Upper lobe of right lung (tissue), 1 donor: ENCODE data around the gene RAB17. TPM values are rescaled to one million over a fixed set of nuclear protein-coding genes. Genes with fewer than 3 reads are reported as not detected.
"Not testable (repeated sequence)": the region's sequence is repeated elsewhere in the genome, so short reads cannot be mapped to it uniquely, and the experiment has no call there.

ENCODE experiments used
- ATAC-seq: fragments of 200-7000 bp; cut with Tn5 transposase; one replicate; pipeline ENCODE4 v1.9.1; 2020; ENCODE audit warnings: mild to moderate bottlenecking, moderate library complexity
- DNase-seq: peaks from one replicate; pipeline ENCODE4 v3.0.0-alpha.2; 2020
- H3K27ac ChIP-seq: fragments of 200-600 bp; one replicate; pipeline ENCODE4 v1.8.0; 2022
- H3K27me3 ChIP-seq: fragments of 200-600 bp; one replicate; pipeline ENCODE4 v1.8.0; 2022; ENCODE audit warnings: mild to moderate bottlenecking
- H3K36me3 ChIP-seq: fragments of 200-600 bp; one replicate; pipeline ENCODE4 v1.8.0; 2022
- H3K4me1 ChIP-seq: fragments of 200-600 bp; one replicate; pipeline ENCODE4 v1.8.0; 2022
- H3K4me3 ChIP-seq: fragments of 200-600 bp; one replicate; pipeline ENCODE4 v1.8.0; 2022; ENCODE audit warnings: mild to moderate bottlenecking
- H3K9me3 ChIP-seq: fragments of 200-600 bp; one replicate; pipeline ENCODE4 v1.8.0; 2022
- intact Hi-C: fragments of 100-400 bp; cut with DNase I; formaldehyde crosslinking; loops from one replicate; pipeline ENCODE4 v1.11.0; 2022
- total RNA-seq: library from RNA; stranded (reverse); fragmentation: NEBNext Ultra II Directional; extraction: Animal tissue kit (Norgen Biotek cat#: 25700); gene quantifications from one replicate; pipeline ENCODE4 v1.2.1, GENCODE V29; 2021
- TF ChIP-seq, protein P1 (sequence below): fragments of 200-600 bp; IDR thresholded peaks from one replicate; pipeline ENCODE4 v1.8.0; 2022; ENCODE audit warnings: antibody characterized with exemption
- donor health status: DM: no; HTN: yes; CAD: no; lungs with severe emphysema.

The RAB17 gene
- total RNA-seq, 1 donor from 2014 or later, result 50.9 TPM

DNA sequence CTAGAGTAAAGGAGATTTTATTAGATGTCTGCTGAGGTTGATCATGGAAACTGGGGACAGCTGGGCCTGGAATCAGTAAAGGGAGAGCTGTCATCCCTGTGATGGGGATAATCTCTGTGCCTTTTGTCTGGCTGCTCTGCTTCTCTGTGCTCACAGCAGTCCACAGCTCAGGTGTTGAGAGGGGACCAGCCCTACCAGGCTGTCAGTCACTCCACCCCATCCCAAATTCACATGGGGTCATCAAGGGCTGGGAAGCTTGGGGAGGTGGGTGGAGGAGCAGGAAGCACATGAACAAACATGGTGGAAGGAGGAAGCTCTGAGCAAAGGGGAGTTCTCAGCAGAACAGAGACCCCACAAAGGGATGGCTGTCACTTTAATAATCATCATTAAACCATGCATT, 23.1 kb upstream of the RAB17 start:
- Histone ChIP-seq H3K36me3 (no peaks in the 10 kb centered on the region), H3K4me3 (no peak overlapping the region), H3K27ac (no peak overlapping the region), H3K27me3 (no peaks in the 10 kb centered on the region), H3K4me1 (peaks cover 35% of the 10 kb centered on the region), H3K9me3 (no peaks in the 10 kb centered on the region)
- intact Hi-C loops, result no loop called here
- DNase-seq, result no peak
- TF ChIP-seq, protein P1, sequence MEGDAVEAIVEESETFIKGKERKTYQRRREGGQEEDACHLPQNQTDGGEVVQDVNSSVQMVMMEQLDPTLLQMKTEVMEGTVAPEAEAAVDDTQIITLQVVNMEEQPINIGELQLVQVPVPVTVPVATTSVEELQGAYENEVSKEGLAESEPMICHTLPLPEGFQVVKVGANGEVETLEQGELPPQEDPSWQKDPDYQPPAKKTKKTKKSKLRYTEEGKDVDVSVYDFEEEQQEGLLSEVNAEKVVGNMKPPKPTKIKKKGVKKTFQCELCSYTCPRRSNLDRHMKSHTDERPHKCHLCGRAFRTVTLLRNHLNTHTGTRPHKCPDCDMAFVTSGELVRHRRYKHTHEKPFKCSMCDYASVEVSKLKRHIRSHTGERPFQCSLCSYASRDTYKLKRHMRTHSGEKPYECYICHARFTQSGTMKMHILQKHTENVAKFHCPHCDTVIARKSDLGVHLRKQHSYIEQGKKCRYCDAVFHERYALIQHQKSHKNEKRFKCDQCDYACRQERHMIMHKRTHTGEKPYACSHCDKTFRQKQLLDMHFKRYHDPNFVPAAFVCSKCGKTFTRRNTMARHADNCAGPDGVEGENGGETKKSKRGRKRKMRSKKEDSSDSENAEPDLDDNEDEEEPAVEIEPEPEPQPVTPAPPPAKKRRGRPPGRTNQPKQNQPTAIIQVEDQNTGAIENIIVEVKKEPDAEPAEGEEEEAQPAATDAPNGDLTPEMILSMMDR, result no peak
- ATAC-seq, result no peak

DNA sequence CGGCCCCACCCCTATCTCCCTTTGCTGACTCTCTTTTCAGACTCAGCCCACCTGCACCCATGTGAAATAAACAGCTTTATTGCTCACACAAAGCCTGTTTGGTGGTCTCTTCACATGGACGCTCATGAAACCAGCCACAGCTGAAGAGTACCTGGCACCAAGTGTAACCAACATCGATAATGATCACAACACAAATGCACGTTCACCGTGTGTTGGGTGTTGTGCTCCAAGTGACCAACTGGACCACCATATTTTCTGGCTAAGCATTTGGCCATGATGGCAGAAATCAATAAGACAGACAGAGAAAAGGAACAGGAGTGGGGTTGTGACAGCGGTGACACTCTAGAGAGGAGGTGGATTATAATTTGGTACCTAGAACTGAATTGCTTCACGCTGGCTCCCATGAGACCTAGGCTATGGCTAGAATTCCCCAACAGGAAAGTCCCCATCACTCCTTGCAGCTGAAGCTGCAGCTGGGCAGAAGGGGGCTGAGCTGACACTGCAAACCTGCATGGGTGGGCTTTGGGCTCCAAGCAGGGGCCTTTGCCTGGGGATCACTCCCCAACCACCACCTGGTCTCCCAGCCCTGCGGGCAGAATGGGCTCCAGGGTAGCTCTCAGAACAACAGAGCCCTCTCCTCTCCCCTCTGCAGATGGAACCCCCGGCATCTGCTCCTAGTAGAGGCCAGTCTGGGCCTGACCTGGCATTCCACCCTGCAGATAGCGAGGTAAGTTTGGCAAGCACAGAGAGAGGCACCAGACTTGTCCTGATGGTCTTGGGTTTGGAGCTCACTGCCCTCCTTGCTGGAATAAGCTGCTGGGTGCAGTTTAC, 22.2 kb upstream of the RAB17 start:
- ATAC-seq (no peak), DNase-seq (no peak)
- TF ChIP-seq, protein P1, result no peak
- Histone ChIP-seq H3K27ac (no peak overlapping the region), H3K27me3 (no peaks in the 10 kb centered on the region), H3K36me3 (no peaks in the 10 kb centered on the region), H3K9me3 (no peaks in the 10 kb centered on the region), H3K4me1 (peaks cover 35% of the 10 kb centered on the region), H3K4me3 (no peak overlapping the region)
- intact Hi-C loops, result no loop called here

DNA sequence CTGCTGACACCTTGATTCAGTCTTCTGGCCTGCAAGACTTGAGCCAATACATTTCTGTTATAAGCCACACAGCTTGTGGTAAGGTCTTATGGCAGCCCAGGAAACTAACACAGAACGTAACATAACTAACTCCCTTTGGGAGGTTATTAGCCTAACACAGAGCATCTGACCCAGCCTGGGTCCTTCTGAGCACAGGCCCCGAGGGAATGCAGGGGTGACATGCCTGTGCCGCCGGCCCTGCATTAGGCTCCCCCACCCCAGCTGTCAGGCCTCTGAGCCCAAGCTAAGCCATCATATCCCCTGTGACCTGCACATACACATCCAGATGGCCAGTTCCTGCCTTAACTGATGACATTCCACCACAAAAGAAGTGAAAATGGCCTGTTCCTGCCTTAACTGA, 16.0 kb upstream of the RAB17 start:
- H3K9me3 ChIP-seq, ATAC-seq, H3K36me3 ChIP-seq, intact Hi-C loops, H3K27me3 ChIP-seq, H3K4me3 ChIP-seq, DNase-seq, H3K27ac ChIP-seq: not testable (repeated sequence)
- peaks cover 12% of the 10 kb centered on the region for H3K4me1 ChIP-seq

DNA sequence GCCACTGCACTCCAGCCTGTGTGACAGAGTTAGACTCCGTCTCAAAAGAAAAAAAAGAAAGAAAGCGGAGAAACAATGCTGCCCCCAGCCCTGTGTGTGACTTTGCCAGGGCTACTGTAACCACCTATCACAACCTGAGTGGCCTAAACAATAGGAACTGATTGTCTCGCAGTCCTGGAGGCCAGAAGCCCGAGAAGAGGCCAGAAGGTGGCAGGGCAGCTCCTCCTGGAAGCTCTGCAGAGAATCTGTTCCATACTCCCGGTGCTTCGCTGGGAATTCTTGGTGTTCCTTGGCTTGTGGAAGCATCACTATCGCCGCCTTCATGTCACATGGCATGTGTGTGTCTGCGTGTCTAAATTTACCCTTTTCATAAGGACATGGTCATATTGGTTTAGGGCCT, 14.4 kb upstream of the RAB17 start:
- H3K36me3 ChIP-seq, result no peaks in the 10 kb centered on the region
- peaks cover 12% of the 10 kb centered on the region for H3K4me1 ChIP-seq
- ATAC-seq (peak; percentile 54), DNase-seq (no peak)
- H3K4me3 ChIP-seq, result no peak overlapping the region
- no peak overlapping the region for H3K27ac ChIP-seq
- no peaks in the 10 kb centered on the region for H3K9me3 ChIP-seq
- H3K27me3 ChIP-seq, result no peaks in the 10 kb centered on the region
- TF ChIP-seq, protein P1, result peak; percentile 13
- intact Hi-C loops, result no loop called here

DNA sequence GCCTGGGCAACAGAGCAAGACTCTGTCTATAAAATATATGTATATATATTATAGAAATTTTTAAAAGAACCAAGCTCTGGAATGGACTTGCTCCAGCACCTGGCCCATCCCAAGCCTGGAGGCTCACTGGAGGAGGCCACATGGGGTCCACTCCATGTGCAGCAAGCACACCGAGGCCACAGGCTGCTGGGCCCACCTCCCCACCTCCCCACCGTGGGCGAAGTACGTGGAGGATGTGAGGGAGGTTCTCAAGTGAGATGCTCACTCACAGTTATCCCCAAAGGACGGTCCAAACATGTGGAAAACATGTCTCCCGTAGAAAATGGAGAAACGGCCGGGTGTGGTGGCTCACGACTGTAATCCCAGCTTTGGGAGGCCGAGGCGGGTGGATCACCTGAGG, 13.9 kb upstream of the RAB17 start:
- TF ChIP-seq, protein P1, result no peak

DNA sequence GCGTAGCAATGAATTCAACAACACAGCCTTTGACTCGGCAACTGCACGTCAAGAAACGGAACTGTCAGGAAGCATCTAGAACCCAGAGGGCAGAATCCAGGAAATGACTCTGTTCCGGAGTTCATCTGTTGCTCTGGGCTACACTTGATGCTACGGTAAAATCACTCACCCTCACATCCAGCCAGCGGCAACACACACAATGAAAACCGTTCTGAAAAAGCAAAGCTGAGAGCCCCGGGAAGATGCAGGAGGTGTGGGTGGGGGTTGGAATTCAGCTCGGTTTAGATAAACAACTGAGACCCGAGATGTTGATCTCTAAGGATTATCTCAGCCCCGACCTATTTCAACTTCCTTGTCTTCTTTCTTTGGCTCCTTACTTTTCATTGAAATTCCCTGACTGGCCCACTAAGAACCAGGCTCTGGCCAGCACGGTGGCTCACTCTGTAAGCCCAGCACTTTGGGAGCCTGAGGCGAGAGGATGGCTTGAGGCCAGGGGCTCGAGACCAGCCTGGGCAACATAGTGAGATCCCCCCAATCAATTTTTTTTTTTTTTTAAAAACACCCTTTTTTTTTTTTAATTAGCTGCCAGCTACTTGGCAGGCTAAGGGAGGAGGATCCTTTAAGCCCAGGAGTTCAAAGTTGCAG, 13.3 kb upstream of the RAB17 start:
- ATAC-seq (peak; percentile 76), DNase-seq (no peak)
- TF ChIP-seq, protein P1, result no peak
- H3K4me3 ChIP-seq, result no peak overlapping the region
- H3K27ac ChIP-seq, result peak overlapping the region; percentile 59
- H3K27me3 ChIP-seq, result no peaks in the 10 kb centered on the region
- no peaks in the 10 kb centered on the region for H3K36me3 ChIP-seq
- H3K9me3 ChIP-seq, result no peaks in the 10 kb centered on the region
- H3K4me1 ChIP-seq, result peaks cover 12% of the 10 kb centered on the region
- intact Hi-C loops, result no loop called here

More for the DNA sequence above, 13.9 kb upstream of the RAB17 start:
- Histone ChIP-seq H3K27ac (peak overlapping the region; percentile 55), H3K27me3 (no peaks in the 10 kb centered on the region), H3K4me3 (no peak overlapping the region), H3K4me1 (peaks cover 12% of the 10 kb centered on the region), H3K36me3 (no peaks in the 10 kb centered on the region), H3K9me3 (no peaks in the 10 kb centered on the region)
- ATAC-seq (no peak), DNase-seq (no peak)
- intact Hi-C loops, result no loop called here
